GM23338 (cell line): ENCODE measurements around the gene PGF. TPM values are rescaled to one million over a fixed set of nuclear protein-coding genes. Genes with fewer than 3 reads are reported as not detected.

Experiments used
- ATAC-seq: fragments of 200-7000 bp; cut with Tn5 transposase; 3 replicates; pipeline ENCODE4 v1.9.1; 2020
- DNase-seq: peaks from one replicate; pipeline ENCODE4 v3.0.0-alpha.2; 2015; ENCODE audit warnings: low spot score
- H2AFZ ChIP-seq: fragments of 200-600 bp; sonication (generic); 2 replicates; pipeline ENCODE4 v1.8.0; 2016; ENCODE audit warnings: antibody characterized with exemption, mild to moderate bottlenecking, moderate library complexity
- H3F3A ChIP-seq: fragments of 200-600 bp; sonication (generic); replicated peaks from 2 replicates; pipeline ENCODE4 v1.8.0; 2017; ENCODE audit warnings: antibody characterized with exemption, mixed run types, low read depth
- H3K27ac ChIP-seq: fragments of 200-600 bp; sonication (generic); 2 replicates; pipeline ENCODE4 v1.6.1; 2016; ENCODE audit warnings: low read depth
- H3K27me3 ChIP-seq: fragments of 200-600 bp; sonication (generic); 2 replicates; pipeline ENCODE4 v1.8.0; 2016; ENCODE audit warnings: mild to moderate bottlenecking, mixed run types, moderate library complexity; ENCODE audit not compliant: insufficient read depth
- H3K36me3 ChIP-seq: fragments of 200-600 bp; sonication (generic); 2 replicates; pipeline ENCODE4 v1.8.0; 2016; ENCODE audit warnings: mild to moderate bottlenecking; ENCODE audit not compliant: insufficient read depth
- H3K4me1 ChIP-seq: fragments of 200-600 bp; sonication (generic); 2 replicates; pipeline ENCODE4 v1.8.0; 2016; ENCODE audit warnings: mild to moderate bottlenecking, moderate library complexity; ENCODE audit not compliant: insufficient read depth
- H3K4me2 ChIP-seq: fragments of 200-600 bp; sonication (generic); 2 replicates; pipeline ENCODE4 v1.7.1; 2017; ENCODE audit warnings: mixed run types
- H3K4me3 ChIP-seq: fragments of 200-600 bp; sonication (generic); 2 replicates; pipeline ENCODE4 v1.6.1; 2016; ENCODE audit warnings: mixed run types
- H3K79me2 ChIP-seq: fragments of 200-600 bp; sonication (generic); replicated peaks from 2 replicates; pipeline ENCODE4 v1.8.0; 2017; ENCODE audit warnings: mild to moderate bottlenecking; ENCODE audit not compliant: insufficient read depth
- H3K9me2 ChIP-seq: fragments of 200-600 bp; sonication (generic); 2 replicates; pipeline ENCODE4 v1.8.0; 2017; ENCODE audit not compliant: insufficient read depth
- H4K20me1 ChIP-seq: fragments of 200-600 bp; sonication (generic); replicated peaks from 2 replicates; pipeline ENCODE4 v1.8.0; 2017; ENCODE audit warnings: mild to moderate bottlenecking; ENCODE audit not compliant: insufficient read depth
- H3K27ac Mint-ChIP-seq: 2 replicates; pipeline ENCODE4 v1.8.0; 2020; ENCODE audit warnings: inconsistent platforms, mild to moderate bottlenecking, moderate library complexity, mixed read lengths
- H3K27me3 Mint-ChIP-seq: 3 replicates; pipeline ENCODE4 v1.8.0; 2022; ENCODE audit warnings: low read depth, mild to moderate bottlenecking, moderate library complexity, mixed read lengths, inconsistent platforms; ENCODE audit not compliant: insufficient read depth, poor library complexity
- H3K36me3 Mint-ChIP-seq: 3 replicates; pipeline ENCODE4 v1.8.0; 2021; ENCODE audit warnings: low read depth, mild to moderate bottlenecking, inconsistent platforms, moderate library complexity, mixed read lengths
- H3K4me1 Mint-ChIP-seq: 3 replicates; pipeline ENCODE4 v1.8.0; 2020; ENCODE audit warnings: mild to moderate bottlenecking, inconsistent platforms, mixed read lengths
- H3K4me3 Mint-ChIP-seq: 3 replicates; pipeline ENCODE4 v1.8.0; 2021; ENCODE audit warnings: moderate library complexity, mild to moderate bottlenecking, inconsistent platforms, mixed read lengths
- H3K9me3 Mint-ChIP-seq: 3 replicates; pipeline ENCODE4 v1.8.0; 2020; ENCODE audit warnings: moderate library complexity, mild to moderate bottlenecking, inconsistent platforms, mixed read lengths
- CREB1 ChIP-seq: fragments of 250-450 bp; sonication (Bioruptor Pico); IDR thresholded peaks from 2 replicates; pipeline ENCODE4 v1.5.0; 2020; ENCODE audit warnings: low read depth, mild to moderate bottlenecking, moderate library complexity
- EZH2 ChIP-seq: fragments of 200-600 bp; sonication (generic); IDR thresholded peaks from one replicate; pipeline ENCODE4 v1.8.0; 2017; ENCODE audit warnings: antibody characterized with exemption, mild to moderate bottlenecking, low read depth; ENCODE audit not compliant: unreplicated experiment
- EZH2phosphoT487 ChIP-seq: fragments of 200-600 bp; sonication (generic); IDR thresholded peaks from one replicate; pipeline ENCODE4 v1.8.1; 2018; ENCODE audit warnings: antibody characterized with exemption; ENCODE audit not compliant: unreplicated experiment
- JUNB ChIP-seq: IDR thresholded peaks from one replicate; pipeline ENCODE4 v1.6.1; 2016; ENCODE audit warnings: antibody characterized with exemption; ENCODE audit not compliant: unreplicated experiment
- NANOG ChIP-seq: IDR thresholded peaks from 2 replicates; pipeline ENCODE4 v1.6.1; 2016; ENCODE audit warnings: antibody characterized with exemption, borderline replicate concordance
- POLR2AphosphoS5 ChIP-seq: IDR thresholded peaks from 2 replicates; pipeline ENCODE4 v1.6.1; 2016; ENCODE audit warnings: antibody characterized with exemption, low read depth
- REST ChIP-seq: IDR thresholded peaks from one replicate; pipeline ENCODE4 v1.6.1; 2018; ENCODE audit warnings: antibody characterized with exemption; ENCODE audit not compliant: unreplicated experiment
- STAT1 ChIP-seq: IDR thresholded peaks from one replicate; pipeline ENCODE4 v1.6.1; 2016; ENCODE audit warnings: antibody characterized with exemption; ENCODE audit not compliant: unreplicated experiment
- ZNF114 ChIP-seq: fragments of 250-450 bp; sonication (Bioruptor Pico); IDR thresholded peaks from 2 replicates; pipeline ENCODE4 v1.5.0; 2020; ENCODE audit warnings: mild to moderate bottlenecking, moderate library complexity
- ZNF331 ChIP-seq: fragments of 250-450 bp; sonication (Bioruptor Pico); IDR thresholded peaks from 2 replicates; pipeline ENCODE4 v1.5.0; 2020; ENCODE audit warnings: low read depth, mild to moderate bottlenecking, moderate library complexity
- polyA plus RNA-seq: library from polyadenylated mRNA; unstranded; fragments of >200 nt; fragmentation: Nextera tagmentation; extraction: Ambion mirVana; gene quantifications from 2 replicates; pipeline ENCODE4 v1.2.1, GENCODE V29; 2016
- total RNA-seq: library from RNA; depleted of rRNA; stranded (reverse); fragments of >200 nt; shearing (Covaris generic); gene quantifications from 2 replicates; pipeline ENCODE4 v1.2.3, GENCODE V29; 2014
- TF ChIP-seq, protein P1 (sequence below): fragments of 250-450 bp; sonication (Bioruptor Pico); IDR thresholded peaks from 2 replicates; pipeline ENCODE4 v1.5.0; 2020; ENCODE audit warnings: mild to moderate bottlenecking, moderate library complexity
- TF ChIP-seq, protein P2 (sequence below), 2 experiments: fragments of 200-600 bp in 1 of 2; sonication (generic) in 1 of 2; conservative IDR thresholded peaks; 2 replicates each; pipeline versions ENCODE4 v1.5.1 to v1.6.1; 2016 to 2017; ENCODE audit warnings: antibody characterized with exemption in 2 of 2, low read depth in 2 of 2, mild to moderate bottlenecking in 2 of 2, moderate library complexity in 1 of 2
- TF ChIP-seq, protein P3 (sequence below): IDR thresholded peaks from 2 replicates; pipeline ENCODE4 v1.6.1; 2016; ENCODE audit warnings: antibody characterized with exemption

Gene PGF
- total and polyA plus RNA-seq, 2 experiments from 2014 or later: 2.9 to 6.3 TPM

DNA sequence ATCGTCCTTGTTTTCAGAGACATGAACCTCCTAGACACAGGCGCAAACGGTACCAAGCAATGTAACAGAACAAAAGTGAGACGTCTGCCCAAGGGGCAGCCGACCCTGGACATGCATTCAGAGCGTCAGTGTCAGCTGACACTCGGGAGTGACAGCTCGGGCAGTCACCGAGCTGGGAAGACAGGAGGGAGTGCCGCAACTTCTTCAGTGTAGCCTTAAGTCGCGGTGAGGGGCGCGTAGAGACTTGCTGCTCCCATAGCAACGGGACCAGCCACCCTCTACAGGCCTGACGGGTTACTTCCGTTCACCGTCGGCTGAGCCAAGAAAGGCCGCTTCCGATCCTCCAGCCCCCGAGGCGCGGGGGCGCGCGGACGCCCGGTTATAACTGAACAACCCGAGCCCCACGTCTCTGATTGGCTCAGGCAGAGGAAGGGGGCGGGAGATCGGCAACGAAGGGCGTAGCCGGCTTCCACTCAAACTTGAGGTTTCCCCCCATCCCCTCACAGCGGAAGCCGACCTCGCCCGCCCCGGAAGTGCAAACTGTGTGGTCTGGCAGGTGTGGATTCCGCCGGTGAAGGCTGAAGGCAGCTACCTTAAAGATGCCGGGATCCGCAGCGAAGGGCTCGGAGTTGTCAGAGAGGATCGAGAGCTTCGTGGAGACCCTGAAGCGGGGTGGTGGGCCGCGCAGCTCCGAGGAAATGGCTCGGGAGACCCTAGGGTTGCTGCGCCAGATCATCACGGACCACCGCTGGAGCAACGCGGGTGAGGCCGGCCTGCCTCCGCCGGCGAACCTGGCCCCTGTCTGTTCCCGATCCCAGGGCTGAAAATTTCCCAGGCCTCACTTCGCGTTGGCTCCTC, 47.2 kb upstream of the PGF start, which contains the start of gene EIF2B2:
TSS of gene EIF2B2 (plus strand) at position 530 of the 858 bp plus-strand sequence. CDS start at position 600, 70 bp downstream.
- H3K79me2 ChIP-seq: peaks cover 14% of the 10 kb centered on the region
- peaks cover 11% of the 10 kb centered on the region; the same call in 1 of the 2 replicates for H4K20me1 ChIP-seq
- H3K4me1 ChIP-seq: 0 out of 2 replicates have a peak, but pooled peaks cover 5% of the 10 kb centered on the region
- peak within 1 kb of the TSS; percentile 88 for H2AFZ ChIP-seq
- peak within 1 kb of the TSS; percentile 91 for H3K27ac Mint-ChIP-seq
- H3K9me3 Mint-ChIP-seq: no peaks in the 10 kb centered on the region; the same call in 2 of the 3 replicates
- H3K36me3 ChIP-seq: peaks cover 10% of the 10 kb centered on the region
- peaks cover 5% of the 10 kb centered on the region; the same call in 1 of the 2 replicates for H3F3A ChIP-seq
- DNase-seq: peak; percentile 99
- peak within 1 kb of the TSS; percentile 93 for H3K4me2 ChIP-seq
- no peaks in the 10 kb centered on the region for H3K27me3 Mint-ChIP-seq
- H3K4me3 Mint-ChIP-seq: peak within 1 kb of the TSS; percentile 98
- TF ChIP-seq JUNB: no peak
- no peak for TF ChIP-seq STAT1
- TF ChIP-seq, protein P1, sequence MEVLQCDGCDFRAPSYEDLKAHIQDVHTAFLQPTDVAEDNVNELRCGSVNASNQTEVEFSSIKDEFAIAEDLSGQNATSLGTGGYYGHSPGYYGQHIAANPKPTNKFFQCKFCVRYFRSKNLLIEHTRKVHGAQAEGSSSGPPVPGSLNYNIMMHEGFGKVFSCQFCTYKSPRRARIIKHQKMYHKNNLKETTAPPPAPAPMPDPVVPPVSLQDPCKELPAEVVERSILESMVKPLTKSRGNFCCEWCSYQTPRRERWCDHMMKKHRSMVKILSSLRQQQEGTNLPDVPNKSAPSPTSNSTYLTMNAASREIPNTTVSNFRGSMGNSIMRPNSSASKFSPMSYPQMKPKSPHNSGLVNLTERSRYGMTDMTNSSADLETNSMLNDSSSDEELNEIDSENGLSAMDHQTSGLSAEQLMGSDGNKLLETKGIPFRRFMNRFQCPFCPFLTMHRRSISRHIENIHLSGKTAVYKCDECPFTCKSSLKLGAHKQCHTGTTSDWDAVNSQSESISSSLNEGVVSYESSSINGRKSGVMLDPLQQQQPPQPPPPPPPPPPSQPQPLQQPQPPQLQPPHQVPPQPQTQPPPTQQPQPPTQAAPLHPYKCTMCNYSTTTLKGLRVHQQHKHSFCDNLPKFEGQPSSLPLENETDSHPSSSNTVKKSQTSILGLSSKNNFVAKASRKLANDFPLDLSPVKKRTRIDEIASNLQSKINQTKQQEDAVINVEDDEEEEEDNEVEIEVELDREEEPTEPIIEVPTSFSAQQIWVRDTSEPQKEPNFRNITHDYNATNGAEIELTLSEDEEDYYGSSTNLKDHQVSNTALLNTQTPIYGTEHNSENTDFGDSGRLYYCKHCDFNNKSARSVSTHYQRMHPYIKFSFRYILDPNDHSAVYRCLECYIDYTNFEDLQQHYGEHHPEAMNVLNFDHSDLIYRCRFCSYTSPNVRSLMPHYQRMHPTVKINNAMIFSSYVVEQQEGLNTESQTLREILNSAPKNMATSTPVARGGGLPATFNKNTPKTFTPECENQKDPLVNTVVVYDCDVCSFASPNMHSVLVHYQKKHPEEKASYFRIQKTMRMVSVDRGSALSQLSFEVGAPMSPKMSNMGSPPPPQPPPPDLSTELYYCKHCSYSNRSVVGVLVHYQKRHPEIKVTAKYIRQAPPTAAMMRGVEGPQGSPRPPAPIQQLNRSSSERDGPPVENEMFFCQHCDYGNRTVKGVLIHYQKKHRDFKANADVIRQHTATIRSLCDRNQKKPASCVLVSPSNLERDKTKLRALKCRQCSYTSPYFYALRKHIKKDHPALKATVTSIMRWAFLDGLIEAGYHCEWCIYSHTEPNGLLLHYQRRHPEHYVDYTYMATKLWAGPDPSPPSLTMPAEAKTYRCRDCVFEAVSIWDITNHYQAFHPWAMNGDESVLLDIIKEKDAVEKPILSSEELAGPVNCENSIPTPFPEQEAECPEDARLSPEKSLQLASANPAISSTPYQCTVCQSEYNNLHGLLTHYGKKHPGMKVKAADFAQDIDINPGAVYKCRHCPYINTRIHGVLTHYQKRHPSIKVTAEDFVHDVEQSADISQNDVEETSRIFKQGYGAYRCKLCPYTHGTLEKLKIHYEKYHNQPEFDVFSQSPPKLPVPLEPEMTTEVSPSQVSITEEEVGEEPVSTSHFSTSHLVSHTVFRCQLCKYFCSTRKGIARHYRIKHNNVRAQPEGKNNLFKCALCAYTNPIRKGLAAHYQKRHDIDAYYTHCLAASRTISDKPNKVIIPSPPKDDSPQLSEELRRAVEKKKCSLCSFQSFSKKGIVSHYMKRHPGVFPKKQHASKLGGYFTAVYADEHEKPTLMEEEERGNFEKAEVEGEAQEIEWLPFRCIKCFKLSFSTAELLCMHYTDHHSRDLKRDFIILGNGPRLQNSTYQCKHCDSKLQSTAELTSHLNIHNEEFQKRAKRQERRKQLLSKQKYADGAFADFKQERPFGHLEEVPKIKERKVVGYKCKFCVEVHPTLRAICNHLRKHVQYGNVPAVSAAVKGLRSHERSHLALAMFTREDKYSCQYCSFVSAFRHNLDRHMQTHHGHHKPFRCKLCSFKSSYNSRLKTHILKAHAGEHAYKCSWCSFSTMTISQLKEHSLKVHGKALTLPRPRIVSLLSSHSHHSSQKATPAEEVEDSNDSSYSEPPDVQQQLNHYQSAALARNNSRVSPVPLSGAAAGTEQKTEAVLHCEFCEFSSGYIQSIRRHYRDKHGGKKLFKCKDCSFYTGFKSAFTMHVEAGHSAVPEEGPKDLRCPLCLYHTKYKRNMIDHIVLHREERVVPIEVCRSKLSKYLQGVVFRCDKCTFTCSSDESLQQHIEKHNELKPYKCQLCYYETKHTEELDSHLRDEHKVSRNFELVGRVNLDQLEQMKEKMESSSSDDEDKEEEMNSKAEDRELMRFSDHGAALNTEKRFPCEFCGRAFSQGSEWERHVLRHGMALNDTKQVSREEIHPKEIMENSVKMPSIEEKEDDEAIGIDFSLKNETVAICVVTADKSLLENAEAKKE (CRISPR knock-in tag): no peak
- no peak for TF ChIP-seq ZNF114 (CRISPR knock-in tag)
- peak; percentile 40; the same call in 1 of the 2 replicates for TF ChIP-seq CREB1 (CRISPR knock-in tag)
- no peak for TF ChIP-seq NANOG
- no peak for TF ChIP-seq REST
- TF ChIP-seq EZH2: no peak
- TF ChIP-seq, protein P2, sequence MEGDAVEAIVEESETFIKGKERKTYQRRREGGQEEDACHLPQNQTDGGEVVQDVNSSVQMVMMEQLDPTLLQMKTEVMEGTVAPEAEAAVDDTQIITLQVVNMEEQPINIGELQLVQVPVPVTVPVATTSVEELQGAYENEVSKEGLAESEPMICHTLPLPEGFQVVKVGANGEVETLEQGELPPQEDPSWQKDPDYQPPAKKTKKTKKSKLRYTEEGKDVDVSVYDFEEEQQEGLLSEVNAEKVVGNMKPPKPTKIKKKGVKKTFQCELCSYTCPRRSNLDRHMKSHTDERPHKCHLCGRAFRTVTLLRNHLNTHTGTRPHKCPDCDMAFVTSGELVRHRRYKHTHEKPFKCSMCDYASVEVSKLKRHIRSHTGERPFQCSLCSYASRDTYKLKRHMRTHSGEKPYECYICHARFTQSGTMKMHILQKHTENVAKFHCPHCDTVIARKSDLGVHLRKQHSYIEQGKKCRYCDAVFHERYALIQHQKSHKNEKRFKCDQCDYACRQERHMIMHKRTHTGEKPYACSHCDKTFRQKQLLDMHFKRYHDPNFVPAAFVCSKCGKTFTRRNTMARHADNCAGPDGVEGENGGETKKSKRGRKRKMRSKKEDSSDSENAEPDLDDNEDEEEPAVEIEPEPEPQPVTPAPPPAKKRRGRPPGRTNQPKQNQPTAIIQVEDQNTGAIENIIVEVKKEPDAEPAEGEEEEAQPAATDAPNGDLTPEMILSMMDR (conservative IDR thresholded peaks at IDR 0.05; ENCODE audit: low read depth in 2 of 2): 0 out of 4 replicates have a peak, but pooled peaks of 1 of the 2 experiments have one; percentile 19
- no peak for TF ChIP-seq EZH2phosphoT487
- TF ChIP-seq ZNF331 (CRISPR knock-in tag): no peak
- TF ChIP-seq POLR2AphosphoS5: peak; percentile 68
- TF ChIP-seq, protein P3, sequence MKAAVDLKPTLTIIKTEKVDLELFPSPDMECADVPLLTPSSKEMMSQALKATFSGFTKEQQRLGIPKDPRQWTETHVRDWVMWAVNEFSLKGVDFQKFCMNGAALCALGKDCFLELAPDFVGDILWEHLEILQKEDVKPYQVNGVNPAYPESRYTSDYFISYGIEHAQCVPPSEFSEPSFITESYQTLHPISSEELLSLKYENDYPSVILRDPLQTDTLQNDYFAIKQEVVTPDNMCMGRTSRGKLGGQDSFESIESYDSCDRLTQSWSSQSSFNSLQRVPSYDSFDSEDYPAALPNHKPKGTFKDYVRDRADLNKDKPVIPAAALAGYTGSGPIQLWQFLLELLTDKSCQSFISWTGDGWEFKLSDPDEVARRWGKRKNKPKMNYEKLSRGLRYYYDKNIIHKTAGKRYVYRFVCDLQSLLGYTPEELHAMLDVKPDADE: peak; percentile 66; the same call in 1 of the 2 replicates
- H3K27ac ChIP-seq: no peak within 1 kb of the TSS
- H3K9me2 ChIP-seq: no peaks in the 10 kb centered on the region
- peaks cover 33% of the 10 kb centered on the region for H3K36me3 Mint-ChIP-seq
- peak; percentile 99 for ATAC-seq
- peak within 1 kb of the TSS; percentile 88 for H3K4me3 ChIP-seq
- H3K4me1 Mint-ChIP-seq: peaks cover 12% of the 10 kb centered on the region
- no peaks in the 10 kb centered on the region for H3K27me3 ChIP-seq
